Measurements from ENCODE around the gene RGS11.
"Not testable (repeated sequence)": the region's sequence is repeated elsewhere in the genome, so short reads cannot be mapped to it uniquely, and the experiment has no call there.

The RGS11 gene

GRCh38 chr16:266258-267164 is 9.2 kb downstream of the RGS11 start:
- no peak for DNase-seq
- in situ Hi-C loops (cut with MboI; ENCODE audit: low pct_unique_long_range_greater_than_20kb, low sequenced_read_pairs): no loop called here

GRCh38 chr16:265711-266110 is 10.0 kb downstream of the RGS11 start:
- no peak for DNase-seq
- in situ Hi-C loops (cut with MboI; ENCODE audit: low pct_unique_long_range_greater_than_20kb, low sequenced_read_pairs): no loop called here

- DNase-seq: no peak
- in situ Hi-C loops (cut with MboI; ENCODE audit: low pct_unique_long_range_greater_than_20kb, low sequenced_read_pairs): no loop called here
Observed at GRCh38 chr16:265002-265529, 10.7 kb downstream of the RGS11 start.

- in situ Hi-C loops (cut with MboI; ENCODE audit: low pct_unique_long_range_greater_than_20kb, low sequenced_read_pairs): no loop called here
- DNase-seq: no peak
Observed at GRCh38 chr16:264440-264951, 11.2 kb downstream of the RGS11 start.

GRCh38 chr16:263944-264343 is 11.8 kb downstream of the RGS11 start:
- DNase-seq: no peak
- in situ Hi-C loops (cut with MboI; ENCODE audit: low pct_unique_long_range_greater_than_20kb, low sequenced_read_pairs): no loop called here

GRCh38 chr16:263182-263774 is 12.5 kb downstream of the RGS11 start:
- in situ Hi-C loops (cut with MboI; ENCODE audit: low pct_unique_long_range_greater_than_20kb, low sequenced_read_pairs): no loop called here

GRCh38 chr16:262121-262745 is 13.5 kb downstream of the RGS11 start:
- DNase-seq: no peak
- in situ Hi-C loops (cut with MboI; ENCODE audit: low pct_unique_long_range_greater_than_20kb, low sequenced_read_pairs): no loop called here

More at GRCh38 chr16:263182-263774, 12.5 kb downstream of the RGS11 start:
- no peak for DNase-seq

- in situ Hi-C loops (cut with MboI; ENCODE audit: low pct_unique_long_range_greater_than_20kb, low sequenced_read_pairs): no loop called here
- DNase-seq: no peak
Observed at GRCh38 chr16:261031-261691, 14.6 kb downstream of the RGS11 start.

- no peak for DNase-seq
- in situ Hi-C loops (cut with MboI; ENCODE audit: low pct_unique_long_range_greater_than_20kb, low sequenced_read_pairs): no loop called here
Observed at GRCh38 chr16:260326-260725, 15.4 kb downstream of the RGS11 start.

GRCh38 chr16:259814-260253 is 15.9 kb downstream of the RGS11 start:
- in situ Hi-C loops (cut with MboI; ENCODE audit: low pct_unique_long_range_greater_than_20kb, low sequenced_read_pairs): no loop called here
- no peak for DNase-seq

- DNase-seq: no peak
- in situ Hi-C loops (cut with MboI; ENCODE audit: low pct_unique_long_range_greater_than_20kb, low sequenced_read_pairs): no loop called here
Observed at GRCh38 chr16:259226-259625, 16.5 kb downstream of the RGS11 start.

- in situ Hi-C loops (cut with MboI; ENCODE audit: low pct_unique_long_range_greater_than_20kb, low sequenced_read_pairs); DNase-seq: not testable (repeated sequence)
Observed at GRCh38 chr16:258091-258490, 17.7 kb downstream of the RGS11 start.

GRCh38 chr16:255183-255582 is 20.6 kb downstream of the RGS11 start:
- in situ Hi-C loops (cut with MboI; ENCODE audit: low pct_unique_long_range_greater_than_20kb, low sequenced_read_pairs): no loop called here
- no peak for DNase-seq

- no peak for DNase-seq
- in situ Hi-C loops (cut with MboI; ENCODE audit: low pct_unique_long_range_greater_than_20kb, low sequenced_read_pairs): no loop called here
Observed at GRCh38 chr16:254461-254860, 21.3 kb downstream of the RGS11 start.

GRCh38 chr16:253833-254232 is 21.9 kb downstream of the RGS11 start:
- in situ Hi-C loops (cut with MboI; ENCODE audit: low pct_unique_long_range_greater_than_20kb, low sequenced_read_pairs): no loop called here

GRCh38 chr16:252366-253337 is 23.1 kb downstream of the RGS11 start:
- in situ Hi-C loops (cut with MboI; ENCODE audit: low pct_unique_long_range_greater_than_20kb, low sequenced_read_pairs): no loop called here
- no peak for DNase-seq

More at GRCh38 chr16:253833-254232, 21.9 kb downstream of the RGS11 start:
- no peak for DNase-seq

- in situ Hi-C loops (cut with MboI; ENCODE audit: low pct_unique_long_range_greater_than_20kb, low sequenced_read_pairs): no loop called here
Observed at GRCh38 chr16:249431-249830, 26.3 kb downstream of the RGS11 start.

GRCh38 chr16:247027-247426 is 28.7 kb downstream of the RGS11 start:
- DNase-seq: no peak
- in situ Hi-C loops (cut with MboI; ENCODE audit: low pct_unique_long_range_greater_than_20kb, low sequenced_read_pairs): no loop called here

More at GRCh38 chr16:249431-249830, 26.3 kb downstream of the RGS11 start:
- no peak for DNase-seq

Data from KBM-7 (cell line).